CD4-positive, alpha-beta T cell treated with Interferon alpha-2 for 1 hour (primary cell): ENCODE measurements around the gene CABP7.
A peak's percentile ranks its signal among the peaks of the same experiment; 100 is the strongest.

Experiments used
- DNase-seq, 2 donors: peaks; one replicate each; pipeline ENCODE4 v3.0.0-alpha.2; 2020 to 2022

The CABP7 gene

DNA sequence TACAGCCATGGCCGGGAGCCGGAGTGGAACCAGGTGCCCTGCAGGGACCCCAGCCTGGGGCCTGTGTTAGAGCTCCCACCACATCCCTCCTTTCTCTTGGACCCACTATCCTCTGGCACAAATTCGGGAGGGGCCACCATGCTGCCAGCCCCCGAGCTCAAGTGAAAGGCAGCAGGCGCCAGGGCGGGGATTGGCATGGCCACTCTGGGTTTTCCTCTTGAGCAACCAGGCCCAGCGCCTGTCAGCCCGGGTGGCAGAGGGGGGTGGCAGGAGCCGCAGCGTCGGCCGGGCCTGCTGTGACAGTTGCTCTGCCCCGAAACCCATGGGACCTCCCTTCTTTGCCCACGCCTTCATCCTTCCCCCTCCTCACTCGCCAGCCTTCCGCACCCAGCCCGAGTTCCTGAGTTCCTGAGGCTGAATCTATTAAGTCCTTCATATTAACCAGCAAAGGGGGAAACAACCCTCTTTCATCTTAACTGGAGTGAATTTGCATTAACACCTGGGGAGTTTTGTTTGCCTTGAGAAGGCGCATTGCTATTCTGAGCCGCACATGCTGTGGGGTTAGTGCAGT lies 16.8 kb upstream of the CABP7 start:
- no peak for DNase-seq

DNA sequence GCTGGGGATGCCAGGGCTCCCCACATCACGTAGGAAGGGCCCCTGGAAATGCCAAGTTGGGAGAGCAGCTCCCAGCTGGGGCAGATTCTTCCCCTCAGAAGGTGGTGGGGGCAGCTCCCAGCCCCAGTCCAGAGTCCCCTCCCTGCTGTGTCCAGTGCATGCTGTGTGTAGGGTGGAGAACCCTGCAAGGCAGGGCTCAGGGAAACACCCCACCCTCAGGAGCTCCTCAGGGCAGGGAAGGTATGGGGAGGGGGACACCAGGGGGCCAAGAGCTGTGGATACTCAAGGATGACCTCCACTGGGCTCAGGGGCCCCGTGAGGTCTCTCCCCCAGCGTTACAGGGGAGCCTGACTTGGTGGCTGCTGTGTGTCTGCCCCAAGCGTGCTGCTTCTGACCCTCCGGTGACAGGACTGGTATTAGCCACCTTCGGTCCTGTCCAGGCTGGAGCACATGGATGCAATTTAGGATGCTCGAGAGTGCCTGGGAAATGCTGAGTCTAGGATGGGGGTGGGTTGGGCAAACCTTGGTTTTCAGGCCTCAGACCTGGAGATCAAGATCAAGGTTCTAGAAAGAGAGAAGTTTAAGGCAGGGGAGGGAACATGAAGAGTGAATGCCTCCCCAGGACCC lies 16.1 kb upstream of the CABP7 start:
- DNase-seq, result no peak

DNA sequence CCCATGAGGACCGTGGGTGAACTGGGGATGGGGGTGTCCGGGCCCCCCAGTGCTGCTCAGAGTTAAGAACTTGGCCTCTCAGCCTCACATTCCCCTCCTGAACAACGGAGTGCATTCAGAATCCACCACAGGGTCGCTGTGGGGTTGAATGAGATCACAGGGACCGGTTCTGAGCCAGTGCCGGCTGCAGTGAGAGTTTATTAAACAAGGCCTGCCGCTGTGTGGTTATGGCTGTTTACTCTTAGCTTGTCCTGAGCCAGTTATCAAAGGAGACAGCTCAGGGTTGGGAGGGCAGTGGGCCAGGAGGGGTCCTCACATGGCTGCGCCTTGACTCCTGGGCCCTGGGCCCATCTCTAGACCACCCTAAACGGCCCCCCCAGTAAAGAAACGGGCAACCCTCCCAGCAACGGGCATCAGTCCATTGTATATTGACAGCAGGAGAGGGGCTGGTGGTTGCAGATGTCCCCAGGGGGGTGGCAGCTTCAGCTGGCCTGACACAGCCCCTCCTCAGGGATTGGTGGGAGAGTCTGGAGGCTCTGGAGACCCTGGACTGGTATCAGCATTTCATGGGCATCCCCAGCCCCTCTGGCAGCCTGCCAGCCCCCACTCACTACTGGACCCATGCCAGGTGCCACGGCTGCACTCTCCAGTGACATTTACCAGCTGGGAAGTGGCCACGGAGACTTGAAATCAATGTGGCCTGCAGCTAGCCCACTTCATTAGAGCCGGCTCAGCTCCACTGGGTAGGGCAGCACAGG lies 15.1 kb upstream of the CABP7 start:
- DNase-seq, result no peak

DNA sequence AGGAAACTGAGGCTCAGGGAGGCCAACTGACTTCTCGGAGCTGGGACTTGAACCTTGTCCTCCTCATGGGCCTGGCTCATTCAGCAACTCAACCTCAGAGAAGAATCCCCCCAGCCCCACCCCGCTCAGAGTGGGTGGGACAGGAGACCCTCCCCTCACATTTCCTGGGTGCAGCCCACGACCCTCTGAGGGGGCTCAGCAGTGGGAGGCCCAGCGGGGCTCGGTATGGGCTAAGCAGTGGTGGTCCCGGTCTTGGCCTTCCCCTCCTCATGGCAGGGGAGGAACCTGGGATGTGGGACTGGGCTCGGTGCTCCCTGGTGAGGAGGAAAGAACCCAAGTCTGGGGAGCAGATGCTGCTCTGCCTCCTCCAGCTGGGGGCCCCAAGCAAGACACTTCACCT lies 14.2 kb upstream of the CABP7 start:
- DNase-seq, result no peak

DNA sequence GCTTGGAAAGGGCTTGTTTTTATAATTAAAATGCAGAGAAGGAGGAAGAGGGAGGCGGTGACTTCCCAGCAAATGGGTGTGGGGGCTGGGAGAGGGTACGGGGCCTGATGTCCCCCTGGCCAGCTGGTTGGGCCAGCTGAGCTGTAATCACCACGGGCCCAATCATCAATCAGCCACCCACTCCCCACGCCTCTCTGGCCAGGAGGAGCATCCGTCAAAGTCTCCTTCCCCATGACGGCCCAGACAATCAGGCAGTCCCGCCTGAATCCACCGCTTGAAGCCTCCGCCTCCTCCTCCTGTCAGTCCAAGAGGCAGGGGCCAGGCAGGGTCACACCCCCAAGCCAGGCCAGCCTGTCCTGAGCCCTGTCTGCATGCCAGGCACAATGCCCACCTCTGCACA lies 13.3 kb upstream of the CABP7 start:
- no peak for DNase-seq

DNA sequence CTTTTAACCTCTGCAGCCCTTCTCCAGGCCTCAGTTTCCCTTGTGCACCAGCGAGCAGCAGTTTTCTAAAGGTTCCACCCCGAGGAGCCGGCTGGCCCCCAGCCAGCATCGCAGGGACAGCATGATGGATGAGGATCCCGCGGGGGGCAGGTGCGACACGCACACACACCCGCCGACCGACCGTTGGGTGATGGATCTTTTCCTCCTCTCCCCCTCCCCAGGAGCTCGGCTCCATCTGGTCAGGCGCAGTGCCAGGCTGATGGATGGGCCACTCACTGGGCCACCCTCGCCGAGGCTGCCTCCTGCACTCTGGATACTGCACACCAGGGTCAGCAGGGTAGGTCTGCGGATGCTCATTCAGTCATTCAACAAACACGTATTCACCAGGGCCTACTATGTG lies 12.8 kb upstream of the CABP7 start:
- DNase-seq, result no peak

DNA sequence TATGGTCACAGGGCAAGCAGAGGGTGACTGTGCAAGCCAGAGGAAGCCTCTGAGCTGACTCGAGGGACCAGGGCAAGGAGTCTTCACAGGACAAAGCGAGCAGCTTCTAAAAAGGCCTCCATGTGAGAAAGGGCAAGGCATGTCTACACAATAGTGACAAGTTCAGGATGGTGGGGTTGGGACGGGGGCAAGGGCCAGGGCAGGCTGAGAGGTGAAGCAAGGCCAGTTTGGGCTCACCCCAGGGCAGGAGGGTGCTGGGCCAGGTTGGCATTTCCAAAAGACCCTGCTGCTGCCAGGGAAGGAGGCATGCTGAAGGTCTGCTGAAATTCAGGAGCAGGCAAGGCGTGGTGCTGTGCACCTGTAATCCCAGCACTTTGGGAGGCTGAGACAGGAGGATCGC lies 12.3 kb upstream of the CABP7 start:
- DNase-seq, result no peak

DNA sequence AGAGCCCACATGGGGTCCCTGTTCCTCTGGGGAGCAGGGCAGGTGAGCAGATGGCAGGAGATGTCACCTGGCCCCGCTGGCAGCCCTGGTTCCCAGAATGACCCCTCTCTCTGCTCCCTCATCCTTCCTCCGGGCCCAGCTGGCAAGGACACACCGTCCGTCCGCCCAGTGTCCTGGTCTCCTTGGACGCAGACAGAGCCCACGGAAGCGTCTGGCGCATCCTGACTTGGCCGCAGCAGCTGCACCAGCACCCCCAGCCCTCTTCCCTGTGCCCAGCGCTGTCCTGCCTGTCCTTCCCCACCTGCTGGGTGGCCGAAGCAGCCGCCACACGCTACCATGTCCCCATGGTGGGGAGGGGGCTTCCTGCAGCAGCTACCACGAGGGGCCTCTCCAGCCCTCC lies 9.6 kb upstream of the CABP7 start:
- DNase-seq, result no peak

DNA sequence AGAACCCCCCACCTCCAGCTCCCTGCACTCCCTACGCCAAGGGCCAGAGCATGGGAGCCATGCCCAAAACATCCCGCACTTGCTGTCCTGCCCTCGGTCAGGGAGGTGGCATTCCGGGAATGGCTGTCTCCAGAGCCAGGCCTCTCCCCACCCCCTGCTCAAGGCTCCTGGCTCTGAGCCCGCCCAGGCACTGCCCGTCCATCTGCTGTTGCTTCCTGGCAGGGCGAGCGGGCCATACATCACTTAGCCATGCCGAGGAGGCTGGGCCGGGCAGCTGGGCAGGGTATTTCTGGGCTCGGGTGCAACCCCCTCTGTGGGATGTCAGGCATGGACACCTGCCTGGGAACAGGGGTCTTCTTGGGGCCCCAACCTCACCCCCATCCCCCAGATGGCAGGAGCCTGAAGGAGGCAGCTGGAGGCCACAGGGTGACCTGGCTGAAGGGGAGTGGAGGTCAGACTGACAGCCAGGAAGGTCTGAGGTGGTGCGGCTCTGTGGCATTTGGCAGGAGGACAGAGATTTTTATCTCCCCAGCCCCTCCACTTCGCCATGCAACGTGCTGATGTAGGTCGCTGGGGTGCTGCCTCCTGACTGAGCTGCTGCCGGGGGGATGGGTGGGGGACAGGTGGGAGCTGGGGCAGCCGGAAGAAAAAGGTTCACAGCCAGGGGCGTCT lies 8.7 kb upstream of the CABP7 start:
- DNase-seq, result no peak

DNA sequence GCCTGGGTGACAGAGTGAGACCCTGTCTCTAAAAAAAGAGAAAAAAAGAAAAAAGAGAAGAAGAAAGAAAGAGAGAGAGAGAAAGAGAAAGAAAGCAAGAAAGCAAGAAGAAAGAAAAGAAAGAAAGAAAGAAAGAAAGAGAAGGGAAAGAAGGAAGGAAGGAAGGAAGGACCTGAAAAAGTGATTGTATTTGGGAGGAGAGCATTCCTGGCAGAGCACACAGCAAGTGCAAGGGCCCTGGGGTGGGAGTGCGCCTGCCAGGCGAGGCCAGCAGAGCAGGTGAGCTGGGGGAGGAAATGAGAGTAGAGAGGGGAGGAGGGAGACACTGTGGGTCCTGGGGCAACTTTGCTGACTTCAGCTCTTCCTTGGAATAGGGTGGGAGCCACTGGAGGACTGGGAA lies 7.7 kb upstream of the CABP7 start:
- no peak for DNase-seq

DNA sequence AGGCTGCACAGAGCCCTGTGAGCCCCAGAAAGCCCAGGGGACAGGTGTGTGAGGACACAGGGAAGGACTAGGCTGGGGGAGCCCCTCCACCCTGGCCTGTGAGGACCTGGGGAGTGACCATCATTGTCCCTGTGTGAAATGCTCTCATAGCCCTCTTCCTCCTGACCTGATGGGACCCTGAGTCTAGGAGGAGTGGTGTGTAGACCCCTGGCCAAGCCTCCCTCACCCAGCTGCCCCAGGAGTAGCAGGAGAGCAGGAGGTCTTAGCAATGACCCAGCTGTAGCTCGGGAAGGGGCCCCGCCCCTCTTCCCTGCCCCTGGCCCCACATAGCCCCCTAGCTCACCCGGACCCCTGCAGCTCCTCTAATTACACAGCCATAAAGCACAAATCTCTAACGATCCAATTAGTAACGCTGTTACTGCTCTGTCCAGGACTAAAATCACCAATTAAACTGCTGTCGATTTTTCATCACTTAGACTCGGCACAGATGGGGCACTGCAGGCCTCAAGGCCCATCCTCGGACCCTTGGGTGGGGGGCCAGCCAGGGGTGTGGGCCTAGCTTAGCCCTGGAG lies 6.6 kb upstream of the CABP7 start:
- no peak for DNase-seq

DNA sequence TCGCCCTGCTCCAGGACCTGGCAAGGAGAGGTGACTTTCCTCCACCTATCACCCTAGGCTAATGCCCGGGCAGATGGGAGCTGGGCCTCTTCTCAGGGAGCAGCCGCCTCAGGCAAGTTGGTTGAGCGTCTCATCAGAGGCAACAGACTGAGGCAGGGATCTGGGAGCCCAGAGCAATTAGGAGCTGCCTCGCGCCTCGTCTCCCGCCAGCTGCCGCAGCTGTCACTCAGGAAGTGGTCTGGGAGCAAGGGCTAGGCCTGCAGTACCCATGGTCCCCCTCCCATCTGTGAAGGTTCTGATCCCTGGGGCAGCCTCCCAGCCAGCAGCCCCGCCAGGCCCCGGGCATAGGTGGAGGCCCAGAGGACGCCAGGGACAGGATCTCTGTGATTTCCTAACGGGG lies 4.6 kb upstream of the CABP7 start:
- no peak for DNase-seq

DNA sequence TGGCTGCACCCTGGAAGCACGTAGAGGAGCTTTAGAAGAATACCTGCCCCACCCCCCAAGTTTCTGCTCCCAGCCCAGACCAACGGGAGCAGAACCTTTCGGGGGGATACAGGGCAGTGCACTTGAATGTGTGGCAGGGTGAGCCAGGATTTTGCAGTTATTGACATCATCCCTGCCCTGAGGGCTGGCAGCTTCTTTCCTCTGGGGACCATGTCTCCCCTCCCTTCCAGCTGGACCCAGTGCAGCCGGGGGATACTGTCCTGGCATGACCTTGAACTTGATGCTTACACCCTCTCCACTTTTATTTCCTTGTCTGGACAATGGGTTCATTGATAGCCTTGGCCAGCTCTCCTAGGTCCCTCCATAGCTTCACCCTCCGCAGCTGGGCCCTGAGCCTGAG lies 4.1 kb upstream of the CABP7 start:
- DNase-seq, result no peak

DNA sequence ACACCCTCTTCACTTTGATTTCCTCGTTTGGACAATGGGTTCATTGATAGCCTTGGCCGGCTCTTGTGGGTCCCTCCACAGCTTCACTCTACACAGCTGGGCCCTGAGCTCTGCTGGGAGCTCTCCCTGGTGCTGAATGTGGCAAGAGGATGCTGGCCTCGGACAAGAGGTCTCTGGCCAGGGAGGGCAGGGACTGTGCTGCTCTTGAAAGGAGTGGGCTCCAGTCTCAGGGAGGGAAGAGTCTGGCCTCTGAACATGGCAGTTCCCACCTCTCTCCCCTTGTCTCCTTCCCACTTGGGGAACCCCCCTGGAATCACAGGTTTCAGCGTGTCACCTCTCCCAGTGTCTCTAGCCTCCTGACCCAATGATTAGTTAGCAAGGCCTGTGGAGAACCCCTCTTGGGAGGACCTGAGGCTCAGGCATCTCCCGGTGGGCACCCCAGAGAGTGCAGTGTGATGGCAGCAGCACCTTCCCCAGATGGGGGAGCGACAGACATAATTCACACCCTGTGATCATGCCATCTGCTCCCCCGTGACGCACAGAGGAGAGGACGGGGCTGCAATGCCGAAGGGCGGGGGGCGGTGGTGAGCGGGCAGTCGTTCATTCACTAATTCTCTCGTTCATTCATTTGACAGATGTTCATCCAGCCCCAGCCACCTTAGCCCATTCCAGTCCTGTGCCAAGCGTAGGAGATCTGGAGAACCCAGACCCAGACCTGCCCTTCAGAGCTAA lies 2.8 kb upstream of the CABP7 start:
- peak in 1 of 2 donors; percentile 14 for DNase-seq

DNA sequence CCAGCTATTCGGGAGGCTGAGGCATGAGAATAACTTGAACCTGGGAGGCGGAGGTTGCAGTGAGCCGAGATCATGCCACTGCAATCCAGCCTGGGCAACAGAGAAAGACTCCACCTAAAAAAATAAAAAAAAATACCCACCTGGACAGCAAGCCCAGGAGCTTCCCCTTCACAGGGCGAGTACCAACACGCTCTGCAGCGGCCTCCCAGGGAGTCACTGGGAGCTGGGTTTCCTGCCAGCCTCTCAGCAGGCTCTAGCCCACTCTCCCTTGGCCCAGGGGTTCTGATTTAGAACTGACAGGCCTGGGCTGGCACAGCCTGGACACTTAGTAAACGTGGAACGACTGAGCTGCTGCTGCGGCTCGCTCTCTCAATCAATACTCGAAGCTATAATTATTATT lies 2.0 kb upstream of the CABP7 start:
- DNase-seq, result no peak

DNA sequence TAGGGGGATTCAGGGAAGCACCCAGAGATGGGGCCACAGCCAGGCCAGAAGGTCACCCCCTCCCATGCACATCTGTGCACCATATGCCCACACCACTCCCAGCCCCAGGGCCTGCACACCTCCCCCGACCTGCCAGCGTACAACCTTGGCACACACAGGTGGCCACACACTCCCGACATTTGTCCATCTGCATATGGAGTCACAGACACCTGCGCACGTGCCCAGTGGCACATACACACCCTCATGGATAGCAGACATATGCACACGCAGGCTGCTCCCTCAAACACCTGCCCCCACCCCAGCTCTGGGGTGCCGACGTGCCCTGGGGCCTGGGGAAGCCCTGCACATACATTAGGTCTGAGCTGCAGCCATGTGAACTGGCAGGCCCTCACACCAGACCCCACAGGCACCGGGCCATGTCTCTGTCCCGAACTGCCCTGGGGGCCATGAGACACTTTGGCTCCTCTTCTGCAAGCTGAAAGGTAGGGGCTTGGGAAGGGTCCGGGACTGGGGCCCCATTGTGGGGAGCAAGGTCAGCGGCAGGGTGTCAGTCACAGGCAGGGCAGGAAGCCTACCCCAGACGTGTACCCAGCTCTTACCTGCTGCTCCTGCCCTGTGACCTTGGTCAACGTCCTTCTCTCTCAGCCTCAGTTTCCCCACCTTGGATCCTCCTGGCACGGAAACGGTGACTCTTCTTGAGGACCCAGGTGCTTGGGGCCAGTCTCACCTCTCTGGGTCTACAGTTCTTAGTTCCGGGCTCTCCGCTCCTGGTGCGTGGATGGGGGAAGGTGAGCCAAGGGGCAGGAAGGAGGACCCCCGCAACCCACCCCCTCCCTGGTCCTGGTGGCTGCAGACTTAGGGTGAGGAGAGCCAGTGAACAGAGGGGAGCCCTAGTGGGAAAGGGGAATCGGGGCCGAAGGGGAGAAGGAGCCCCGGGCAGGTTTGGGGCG lies 579 bp upstream of the CABP7 start:
- DNase-seq, result no peak

DNA sequence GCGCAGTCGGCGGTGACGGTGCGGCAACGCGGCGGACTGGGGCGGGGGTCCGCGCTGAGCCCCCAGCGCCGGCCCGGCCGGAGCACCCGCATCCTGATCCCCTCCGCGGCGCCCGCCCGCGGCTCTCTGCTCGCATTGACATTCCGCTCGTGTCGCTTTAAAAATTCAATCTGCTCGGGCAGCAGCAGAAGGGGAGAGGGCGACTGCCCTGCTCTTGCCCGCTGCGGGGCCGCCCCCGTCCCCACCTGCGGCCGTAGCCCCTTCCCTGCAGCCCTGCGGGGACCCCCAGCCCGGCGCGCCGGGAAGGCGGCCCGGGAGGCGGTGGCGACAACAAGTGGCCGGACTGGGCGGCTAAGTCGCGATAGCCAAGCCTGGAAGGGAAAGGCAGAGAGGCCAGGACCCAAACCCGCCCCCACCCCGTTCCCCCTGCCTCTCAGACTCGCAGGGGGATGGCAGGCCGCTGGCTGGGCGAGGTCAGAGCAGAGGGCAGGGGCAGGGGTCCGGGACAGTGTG lies 1.1 kb downstream of the CABP7 start:
- no peak for DNase-seq

DNA sequence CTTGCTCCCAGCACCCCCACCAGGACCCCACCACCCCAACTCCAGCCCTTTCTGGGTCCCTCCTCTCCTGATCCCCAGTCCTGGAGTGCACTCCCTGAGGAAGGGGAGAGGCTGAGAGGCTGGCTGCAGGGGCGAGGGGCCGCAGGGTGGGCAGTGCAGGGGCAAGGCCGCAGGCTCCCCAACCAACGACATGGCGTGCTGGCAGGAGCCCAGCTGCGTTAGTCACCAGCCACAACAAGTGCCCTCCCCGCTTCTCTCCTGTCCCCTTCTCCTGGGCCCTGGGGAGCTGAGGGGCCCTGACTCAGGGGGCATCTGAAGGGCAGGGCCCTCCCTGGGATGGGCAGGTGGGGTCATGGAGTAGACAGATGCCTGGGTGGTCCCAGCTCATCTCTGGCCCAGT lies 2.3 kb downstream of the CABP7 start:
- DNase-seq, result no peak

DNA sequence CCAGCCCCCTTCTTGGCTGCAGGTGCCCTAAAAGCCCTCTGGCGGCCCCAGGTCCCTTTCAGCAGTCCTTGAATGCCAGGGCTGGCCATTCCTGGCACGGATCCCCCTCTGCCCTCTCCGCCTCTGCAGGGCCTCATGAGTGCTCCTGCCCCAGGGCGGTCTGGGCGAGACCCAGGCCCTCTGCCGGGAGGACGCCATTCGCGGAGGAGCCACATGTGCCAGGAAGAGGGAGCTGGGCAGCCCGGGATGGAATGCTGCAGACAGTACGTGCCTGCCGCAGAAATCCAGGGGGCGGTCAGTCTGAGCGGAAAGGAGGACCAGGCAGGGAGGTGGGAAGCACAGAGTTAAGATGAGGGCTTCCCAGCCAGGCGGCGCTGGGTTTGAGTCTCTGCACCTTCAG lies 2.8 kb downstream of the CABP7 start:
- no peak for DNase-seq

DNA sequence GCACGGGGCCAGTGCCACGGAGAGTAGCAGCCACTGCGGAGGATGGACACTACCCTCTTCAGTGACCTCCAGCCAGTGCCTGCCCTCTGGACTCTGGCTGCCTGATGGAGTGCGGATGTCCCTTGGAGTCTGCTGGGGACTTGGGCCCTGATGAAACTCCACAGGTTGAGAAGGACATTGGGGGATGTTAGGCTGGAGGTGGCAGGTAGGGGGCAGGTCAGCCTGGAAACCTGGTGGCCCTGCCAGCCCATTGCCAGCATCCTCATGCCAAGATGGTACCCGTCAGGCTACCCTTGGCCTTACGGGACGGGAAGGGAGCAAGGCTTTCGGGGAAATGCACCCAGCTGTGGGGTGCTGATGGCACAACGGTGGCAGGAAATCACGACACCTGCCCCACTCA lies 4.0 kb downstream of the CABP7 start:
- no peak for DNase-seq

DNA sequence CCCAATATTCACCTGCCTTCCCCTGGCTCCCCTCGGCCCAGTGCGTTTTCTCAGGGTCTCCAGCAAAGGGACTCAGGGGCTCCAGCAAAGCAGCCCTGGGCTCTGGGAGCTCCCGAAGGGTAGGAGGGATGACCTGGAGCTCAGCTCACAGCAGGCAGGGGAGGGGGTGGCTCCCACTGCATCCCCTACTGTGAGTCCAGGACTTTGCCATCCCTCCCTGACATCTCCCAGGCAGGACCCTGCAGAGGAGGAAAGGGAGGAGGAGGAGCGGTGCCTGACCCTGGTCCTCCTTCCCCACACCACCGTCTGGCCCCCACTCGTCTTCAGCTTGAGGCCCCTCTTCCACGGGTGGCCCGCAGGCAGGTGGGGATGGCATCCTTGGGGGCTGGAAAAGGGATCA lies 5.0 kb downstream of the CABP7 start:
- no peak for DNase-seq

DNA sequence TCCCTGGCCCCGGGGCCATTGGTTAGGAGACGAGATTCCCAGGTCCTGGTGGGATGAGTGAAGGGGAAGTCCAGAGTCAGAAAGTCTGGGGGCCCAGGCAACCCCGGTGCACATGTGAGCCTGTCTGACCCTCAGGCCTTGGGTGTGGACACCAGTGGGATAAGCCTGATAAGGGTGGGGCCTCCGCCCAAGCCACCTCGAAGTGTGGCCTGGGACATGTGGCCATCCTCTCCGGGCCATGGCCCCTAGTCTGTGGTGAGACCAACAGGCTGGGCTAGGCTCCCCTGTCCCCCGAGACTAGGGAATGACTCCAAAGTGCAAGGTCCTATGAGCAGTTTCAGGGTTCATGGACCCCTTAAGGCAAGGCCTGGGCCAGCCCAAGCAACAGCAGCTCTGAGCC lies 6.3 kb downstream of the CABP7 start:
- DNase-seq, result no peak
